HG02798 (cell line): ENCODE data around the gene FAM163B.

ENCODE experiments used
- ATAC-seq: cut with Tn5 transposase; IDR thresholded peaks from one replicate; pipeline ENCODE4 v1.9.1; 2021; ENCODE audit warnings: mild to moderate bottlenecking; ENCODE audit not compliant: unreplicated experiment, poor library complexity

FAM163B gene

DNA sequence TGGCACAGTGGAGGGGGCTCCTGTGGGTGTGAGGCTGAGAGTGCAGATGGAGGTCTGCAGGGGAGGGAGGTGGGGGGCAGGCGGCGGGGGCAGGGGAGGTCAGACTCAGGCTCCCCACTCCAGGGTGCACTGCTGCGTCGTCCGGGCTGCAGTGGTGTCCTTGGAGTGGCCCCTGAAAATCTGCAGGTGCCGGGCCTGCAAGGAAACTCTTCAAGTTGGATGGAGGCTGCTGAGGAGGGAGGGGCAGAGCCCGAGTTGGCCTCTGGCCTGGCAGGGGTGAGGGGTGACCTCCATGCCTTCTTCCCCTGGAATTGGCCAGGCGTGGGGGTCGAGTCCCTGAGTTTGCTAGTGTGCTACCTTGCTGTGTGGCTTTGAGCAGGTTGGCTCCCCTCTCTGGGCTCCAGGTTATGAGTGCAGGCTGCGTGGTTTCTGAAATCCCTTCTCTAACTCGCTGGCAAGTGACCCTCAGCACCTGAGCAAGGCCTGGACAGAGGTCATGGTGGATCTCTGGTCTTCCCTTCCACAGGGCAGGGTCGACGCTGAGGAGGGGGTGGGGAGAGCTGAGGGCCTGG is 73.8 kb downstream of the FAM163B start:
- no peak for ATAC-seq

DNA sequence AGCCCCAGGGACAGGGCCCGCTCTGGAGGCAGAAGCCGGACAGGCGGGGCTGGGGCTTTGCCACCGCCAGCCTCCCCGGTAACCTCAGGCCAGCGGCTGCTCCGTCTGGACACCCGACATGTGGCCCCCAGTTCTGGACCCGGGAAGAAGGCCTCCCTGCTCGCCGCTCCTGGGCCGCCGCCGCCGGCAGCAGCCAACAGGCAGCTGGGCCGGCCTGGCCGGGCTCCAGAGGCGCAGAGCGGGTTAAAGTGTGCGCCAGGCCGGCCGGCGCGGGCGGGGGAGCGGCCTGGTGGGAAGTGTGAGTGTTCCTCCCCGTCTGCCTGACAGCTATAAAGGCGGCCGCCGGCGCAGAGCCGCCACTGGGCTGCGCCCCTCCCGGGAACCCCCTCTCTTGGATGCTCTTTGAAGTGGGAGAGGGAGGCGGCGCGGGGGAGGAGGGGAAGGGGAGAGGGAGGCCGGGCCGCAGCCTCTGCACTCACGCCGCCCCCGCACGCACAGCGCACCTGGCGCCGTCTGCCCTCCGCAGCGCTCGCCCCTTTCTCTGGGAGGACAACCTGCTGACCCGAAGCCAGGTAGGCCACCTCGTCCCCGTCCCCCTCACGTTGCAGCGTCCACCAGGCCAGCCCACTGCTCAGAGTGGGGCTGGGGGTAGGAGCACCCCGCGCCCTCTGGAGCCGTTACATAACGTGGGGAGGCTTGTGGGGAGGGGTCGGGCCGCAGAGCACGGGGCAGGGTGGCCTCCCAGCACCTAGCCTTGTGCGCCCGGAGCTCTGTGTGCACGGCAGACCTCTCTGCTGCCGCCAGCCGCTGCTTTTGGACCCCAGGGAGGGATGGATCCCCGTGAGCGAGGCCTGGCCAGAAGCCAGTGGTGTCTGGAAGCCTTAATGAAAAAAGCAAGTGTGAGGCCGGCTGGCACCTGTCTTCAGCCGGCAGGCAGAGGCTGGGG is 74.6 kb downstream of the FAM163B start, which contains the start of gene ADAMTSL2:
ADAMTSL2 (plus strand) TSS at position 359 of the 946 bp plus-strand sequence. CDS start 2,009 bp downstream, outside the sequence.
- no peak for ATAC-seq

DNA sequence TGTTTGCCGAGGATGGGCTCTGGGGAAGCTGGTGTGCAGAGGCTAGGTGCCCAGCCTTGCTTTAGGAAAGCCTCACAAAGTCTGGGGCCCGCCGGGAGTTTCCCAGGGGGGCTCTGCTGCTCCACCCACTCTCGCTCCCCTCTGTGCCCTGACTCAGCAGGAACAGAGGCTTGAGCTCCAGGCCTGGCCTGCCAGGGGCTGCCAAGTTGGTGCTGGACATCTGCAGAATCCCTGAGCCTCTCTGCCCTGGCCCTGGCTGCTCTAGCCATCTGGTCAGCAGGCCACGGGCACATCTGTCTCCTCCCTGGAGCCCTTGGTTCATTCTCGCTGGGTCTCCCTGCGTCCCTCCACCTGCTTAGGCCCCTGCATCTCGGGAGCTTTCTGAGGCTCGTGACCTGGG is 75.3 kb downstream of the FAM163B start:
- ATAC-seq: no peak

DNA sequence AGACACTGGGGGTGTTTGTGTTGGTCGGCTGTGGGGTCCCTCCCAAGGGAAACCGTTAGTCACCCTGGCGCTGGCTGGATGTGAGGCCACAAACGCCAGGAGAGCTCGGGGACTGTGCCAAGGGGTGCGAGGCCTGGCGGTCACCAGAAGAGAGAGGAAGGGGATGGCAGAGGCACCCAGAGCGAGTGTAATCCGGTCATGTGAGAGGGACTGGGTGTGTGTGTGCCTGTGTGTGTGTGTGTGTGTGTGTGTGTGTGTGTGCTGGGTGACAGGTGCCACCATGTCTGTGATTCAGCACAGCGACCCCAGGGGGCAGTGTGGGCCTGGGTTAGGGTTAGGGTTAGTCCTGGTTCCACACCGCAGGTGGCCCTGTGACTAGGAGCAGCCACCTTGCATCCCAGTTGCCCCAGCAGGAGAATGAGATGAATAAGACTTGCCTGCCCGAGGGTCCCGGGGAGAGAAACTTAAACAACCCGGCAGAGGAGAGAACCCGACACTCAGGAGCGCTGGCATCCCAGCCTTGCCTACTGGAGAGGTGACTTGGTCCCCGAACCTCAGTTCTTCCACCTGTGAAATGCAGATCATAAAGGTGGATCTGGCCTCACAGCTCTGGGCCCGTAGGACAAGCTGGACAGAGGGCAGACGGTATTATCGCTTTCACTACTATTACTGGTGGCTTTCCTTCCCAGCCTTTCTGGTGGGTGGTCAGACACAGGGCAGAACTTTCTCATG is 76.1 kb downstream of the FAM163B start:
- no peak for ATAC-seq

DNA sequence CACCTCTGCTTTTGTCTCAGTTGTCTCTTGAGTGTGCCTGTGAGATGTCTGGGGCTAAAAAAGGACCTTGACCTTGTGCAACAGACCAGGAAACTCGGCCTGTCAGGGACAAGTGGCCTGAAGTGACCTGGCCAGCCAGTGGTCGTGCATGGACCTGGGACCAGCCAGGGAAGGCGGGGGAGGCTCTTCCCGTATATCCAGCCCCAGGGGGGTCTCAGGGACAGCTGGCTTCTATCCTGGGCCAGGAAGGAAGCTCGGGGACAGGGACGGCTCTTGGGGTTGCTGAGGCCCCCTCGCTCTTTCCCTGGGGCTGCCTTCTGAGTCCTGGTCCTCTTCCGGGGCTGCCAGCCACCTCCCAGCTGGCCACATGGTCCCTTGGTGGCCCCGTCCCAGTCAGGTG is 77.9 kb downstream of the FAM163B start:
- ATAC-seq: no peak

DNA sequence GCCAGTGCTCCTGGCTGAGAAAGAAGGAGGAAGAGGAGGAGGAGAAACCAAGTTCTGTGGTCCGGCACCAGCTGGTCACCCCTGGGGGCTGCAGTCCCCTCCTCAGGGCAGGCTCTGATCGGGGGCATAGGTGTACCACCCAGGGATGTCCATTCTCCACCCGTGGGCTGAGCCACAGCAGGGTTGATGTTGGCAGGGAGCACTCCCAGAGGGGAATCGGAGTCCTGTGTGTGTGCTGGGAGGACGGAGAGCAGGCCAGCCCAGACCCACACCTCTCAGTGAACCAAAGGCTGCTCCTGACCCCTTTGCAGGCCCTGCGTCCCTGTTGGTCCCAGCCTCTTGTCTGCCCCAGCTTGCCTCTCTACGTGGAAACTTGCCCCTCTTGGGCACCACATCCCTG is 79.3 kb downstream of the FAM163B start:
- ATAC-seq: no peak

DNA sequence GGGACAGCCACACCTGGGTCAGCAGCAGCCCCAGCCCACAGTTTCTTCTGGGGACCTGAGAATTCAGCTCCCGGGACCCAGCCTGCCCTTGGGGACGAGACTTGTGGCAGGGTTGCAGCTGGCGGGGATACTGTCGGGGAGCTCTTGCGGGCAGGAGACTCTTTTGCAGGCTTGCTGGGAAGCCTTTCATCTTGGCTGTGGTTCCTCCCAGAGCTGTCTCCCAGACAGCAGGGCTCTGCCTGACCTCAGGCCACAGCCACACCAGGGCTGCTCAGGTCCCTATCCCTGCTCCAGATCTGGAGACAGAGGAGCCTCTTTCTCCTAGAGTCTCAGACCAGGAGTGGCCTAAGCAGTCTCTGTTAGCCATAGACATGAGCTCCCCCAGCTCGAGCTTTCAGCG is 79.7 kb downstream of the FAM163B start:
- ATAC-seq: no peak

DNA sequence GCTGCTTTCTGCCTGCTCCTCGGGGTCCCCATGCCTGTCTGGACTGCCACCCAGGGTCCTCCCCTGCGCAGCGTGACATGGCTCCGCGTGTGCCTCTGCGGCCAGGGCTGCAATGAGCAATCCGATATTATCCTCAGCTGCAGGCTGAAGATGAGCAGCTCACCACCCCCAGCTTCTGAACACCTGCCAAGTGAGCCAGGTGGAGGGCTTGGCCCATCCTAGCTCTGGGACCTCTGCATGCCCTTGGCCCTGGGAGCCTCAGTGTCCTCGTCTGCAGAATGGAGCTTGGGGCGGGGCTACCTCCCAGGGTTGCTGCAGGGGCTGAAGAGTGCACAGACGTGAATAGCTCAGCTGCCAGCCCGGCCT is 80.3 kb downstream of the FAM163B start:
- no peak for ATAC-seq

DNA sequence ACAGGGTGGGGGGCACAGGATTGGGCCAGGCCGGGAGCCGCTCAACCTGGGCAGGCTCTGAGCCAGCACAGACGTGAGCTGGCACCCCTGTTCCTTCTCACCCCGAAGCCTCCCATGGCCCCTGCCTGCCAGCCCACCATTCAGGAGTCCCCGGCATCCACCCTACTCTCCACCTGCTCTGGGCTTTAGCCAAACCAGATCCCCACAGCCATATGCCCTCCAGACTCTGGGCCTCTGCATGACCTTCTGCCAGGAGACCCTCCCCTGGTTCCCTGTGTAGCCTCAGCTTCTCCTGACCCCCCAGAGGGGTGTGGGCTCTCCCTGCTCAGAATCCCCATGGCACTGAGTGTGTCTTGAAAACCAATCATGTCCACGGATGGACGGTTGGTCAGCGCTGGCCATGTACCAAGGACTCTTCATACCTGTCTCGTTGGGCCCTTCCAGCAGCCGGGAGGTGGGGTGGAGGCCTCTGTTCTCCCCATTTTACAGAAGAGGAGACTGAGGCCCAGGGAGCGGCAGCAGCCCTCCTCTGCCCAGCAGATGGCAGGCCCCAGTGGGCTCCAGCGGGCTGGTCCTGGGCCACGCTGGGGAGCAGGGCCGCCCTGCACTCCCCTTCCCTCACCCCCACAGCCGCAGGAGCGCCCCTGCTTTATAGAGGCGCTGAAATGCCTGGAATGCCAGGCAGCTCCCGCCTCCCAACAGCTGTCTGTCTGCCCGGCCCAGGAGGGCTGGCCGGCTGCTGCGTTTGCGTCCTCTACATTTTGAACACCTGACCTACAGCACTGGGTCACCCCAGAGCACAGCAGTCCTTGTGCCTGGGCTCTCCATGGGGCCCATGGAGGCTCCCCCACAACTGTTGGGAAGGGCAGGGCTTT is 81.0 kb downstream of the FAM163B start:
- ATAC-seq: no peak

DNA sequence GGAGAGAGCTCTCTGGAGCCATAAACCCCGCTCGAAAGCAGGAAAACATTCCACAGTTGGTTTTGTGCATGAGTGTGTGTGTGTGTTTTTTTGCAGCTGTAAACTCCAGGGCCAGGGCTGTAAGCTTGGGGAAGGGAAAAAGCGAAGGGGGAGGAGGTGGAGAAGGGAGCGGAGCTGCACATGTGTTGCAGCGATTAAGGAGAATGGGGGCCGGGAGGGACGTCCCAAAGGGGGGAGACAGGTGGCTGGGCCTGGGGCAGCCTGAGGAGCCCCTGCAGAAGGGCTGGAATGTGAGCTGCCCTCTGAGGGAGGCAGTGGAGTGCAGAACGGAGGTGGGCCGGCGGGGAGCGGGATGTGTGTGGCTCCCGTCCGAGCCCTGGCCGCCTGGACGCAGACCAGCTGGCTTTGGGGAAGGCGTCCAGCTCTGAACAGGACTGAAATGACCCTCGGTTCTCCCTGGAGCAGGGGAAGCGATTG is 81.7 kb downstream of the FAM163B start:
- ATAC-seq: no peak
